T-helper 2 cell treated with Interferon-gamma antibody and Interleukin-4, amounts not matched to agents 100 ng/mL and 5 ng/mL, for 36 hours (primary cell): ENCODE data around the gene EEF1A2. TPM values are rescaled to one million over a fixed set of nuclear protein-coding genes. Genes with fewer than 3 reads are reported as not detected.

Source experiments
- intact Hi-C: fragments of 100-400 bp; cut with micrococcal nuclease; formaldehyde crosslinking; loops from one replicate; pipeline ENCODE4 v1.15.1; 2023
- total RNA-seq: library from RNA; stranded (reverse); gene quantifications from 2 replicates; pipeline ENCODE4 v1.2.3, GENCODE V29; 2022

The EEF1A2 gene
- total RNA-seq, 1 donor from 2014 or later, result 0.45 TPM

DNA sequence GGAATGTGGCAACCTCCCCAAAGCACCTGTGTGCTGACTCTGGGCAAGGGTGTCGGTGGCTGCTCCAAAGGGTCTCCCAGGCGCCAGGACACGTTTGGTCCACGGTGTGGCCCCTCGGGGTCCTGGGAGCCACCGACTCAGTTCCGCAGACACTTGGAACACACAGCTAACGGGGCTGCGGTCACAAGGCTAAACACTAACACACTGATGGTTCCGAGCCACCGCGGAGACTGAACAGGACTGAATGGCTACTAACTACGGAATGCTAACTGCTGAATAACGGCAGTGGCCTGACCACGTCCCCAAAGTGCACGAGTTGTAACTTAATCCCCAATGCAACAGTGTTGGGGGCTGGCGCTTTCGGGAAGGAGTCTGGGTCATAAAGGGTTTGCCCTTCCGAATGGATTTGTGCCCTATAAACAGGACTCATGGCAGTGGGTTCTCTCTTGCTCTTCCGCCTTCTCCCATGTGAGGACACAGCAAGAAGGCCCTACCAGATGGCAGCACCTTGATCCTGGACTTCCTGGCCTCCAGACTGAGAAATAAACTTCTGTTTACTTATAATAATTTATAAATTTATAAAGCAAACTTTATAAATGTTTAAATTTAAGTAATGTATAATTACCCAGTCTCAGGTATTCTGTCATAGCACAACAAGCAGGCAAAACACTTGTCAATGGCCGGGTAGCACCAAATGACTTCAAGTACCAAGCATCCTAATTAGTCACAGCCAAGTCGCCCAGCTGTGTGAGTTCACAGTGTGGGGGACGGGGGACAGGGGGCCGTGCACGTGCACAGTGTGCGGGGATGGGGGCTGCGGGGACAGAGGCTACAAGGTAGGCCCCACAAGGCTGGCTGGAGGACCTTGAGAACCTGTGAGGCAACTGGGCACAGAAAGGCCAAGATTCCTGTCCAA lies 2.3 kb upstream of the EEF1A2 start:
- intact Hi-C loops, result no loop called here

DNA sequence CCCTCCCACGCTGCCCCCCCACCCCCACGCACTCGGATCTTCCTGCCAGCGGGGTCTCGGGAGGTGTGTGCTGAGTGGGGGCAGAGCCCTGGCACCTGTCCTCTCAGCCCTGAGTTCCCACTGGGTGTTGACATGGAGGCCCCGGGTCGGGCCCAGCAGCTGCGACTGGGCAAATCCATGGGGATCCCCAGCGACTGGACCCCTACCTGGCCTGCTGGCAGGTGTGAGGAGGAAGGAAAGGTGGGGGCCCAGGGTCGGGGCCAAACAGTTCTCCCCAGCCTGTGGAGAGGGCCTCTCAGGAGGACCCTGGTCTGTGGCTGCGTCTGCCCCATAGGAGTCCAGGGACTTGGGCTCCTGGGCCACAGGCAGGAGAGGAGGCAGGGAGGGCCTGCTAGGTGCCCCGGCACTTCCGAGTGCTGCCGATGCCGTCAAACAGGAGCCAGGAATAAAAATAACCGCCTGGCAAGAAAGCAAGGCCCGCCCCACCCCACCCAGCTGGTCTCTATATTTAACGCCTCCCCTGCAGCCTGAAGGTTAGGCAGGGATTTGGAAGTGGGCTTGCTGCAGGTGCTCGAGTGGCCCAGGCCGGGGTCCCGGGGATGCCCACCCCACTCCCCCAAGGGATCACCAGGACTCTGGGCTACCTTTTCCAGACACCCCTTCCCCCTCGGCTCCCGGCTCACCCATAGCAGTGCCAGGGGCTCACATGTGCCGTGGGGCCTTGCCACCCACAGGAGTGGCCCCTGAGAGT lies 1.4 kb upstream of the EEF1A2 start:
- intact Hi-C loops, result no loop called here

DNA sequence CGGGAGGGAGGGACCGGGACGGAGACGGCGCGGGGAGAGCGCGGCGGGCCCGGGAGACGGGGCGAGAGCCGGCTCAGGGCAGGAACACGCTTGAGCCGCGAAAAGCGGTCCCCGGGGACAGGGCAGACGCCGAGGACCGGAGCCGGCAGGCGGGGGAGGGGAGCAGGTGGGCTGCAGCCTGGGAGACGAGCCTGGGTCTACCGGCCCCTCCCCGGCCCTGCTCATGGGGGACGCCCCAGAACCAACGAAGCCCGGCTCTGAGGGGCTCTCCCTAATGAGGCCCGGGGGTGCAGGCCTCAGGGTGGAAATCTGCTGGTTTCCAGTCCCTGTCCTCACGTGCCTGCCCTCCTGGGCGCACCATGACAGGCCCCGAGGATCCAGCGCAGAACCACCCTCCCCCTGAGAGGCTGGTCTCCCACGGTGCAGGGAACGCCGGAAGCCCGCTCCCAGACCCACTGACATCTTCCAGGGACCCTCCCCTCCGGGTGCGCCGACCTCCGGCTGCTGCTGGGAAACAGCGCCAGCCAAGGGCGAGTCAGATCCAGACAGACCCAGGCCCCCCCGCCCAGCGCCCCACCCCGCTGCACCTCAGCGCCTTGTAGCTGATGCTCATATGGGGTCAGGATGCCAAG lies 571 bp upstream of the EEF1A2 start:
- intact Hi-C loops, result no loop called here

DNA sequence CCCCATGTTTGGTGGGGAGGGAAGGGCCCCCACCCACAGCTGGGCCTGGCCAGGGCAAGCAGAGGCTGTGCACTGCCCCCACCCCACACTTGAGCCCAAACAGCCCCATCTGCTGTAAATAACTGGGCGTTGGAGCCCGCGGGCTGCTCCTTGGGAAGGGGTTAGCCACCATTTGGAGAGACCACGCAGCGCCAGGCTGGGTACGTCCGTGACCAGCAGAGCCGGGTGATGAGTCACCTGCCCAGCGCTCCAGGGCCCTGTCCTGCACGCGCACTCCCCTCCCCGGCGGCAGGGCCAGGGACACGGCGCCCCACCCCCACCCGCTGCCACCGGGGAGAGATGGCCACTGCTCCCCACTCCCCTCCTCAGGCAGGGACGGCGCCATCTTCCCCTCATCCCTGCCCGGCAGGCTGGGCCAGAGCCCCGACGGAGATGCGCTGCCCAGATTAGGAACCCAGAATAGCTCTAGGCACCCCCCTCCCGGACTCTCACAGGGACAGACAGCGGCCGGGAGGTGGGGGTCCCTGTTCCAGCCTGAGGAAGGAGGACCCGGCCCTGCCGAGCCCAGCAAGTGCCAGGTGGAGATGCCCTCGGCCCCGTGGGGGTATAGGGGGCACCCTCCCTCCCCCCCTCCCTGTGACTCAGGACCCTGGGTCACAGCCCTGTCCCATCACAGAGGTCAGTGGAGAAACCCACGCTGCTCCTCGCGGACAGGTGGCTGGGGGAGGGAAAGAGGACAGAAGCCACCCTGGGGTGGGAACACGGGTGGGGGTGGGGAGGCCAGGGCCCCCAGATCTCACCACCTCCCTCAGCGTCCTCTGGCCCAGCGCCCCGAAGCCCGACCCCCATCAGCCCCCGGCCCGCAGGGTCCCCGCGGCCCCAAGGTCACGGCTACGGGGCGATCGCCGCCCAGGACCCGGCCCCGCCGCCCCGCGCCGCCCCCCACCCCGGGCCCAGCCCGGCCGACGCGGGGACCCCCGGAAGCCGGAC lies 642 bp downstream of the EEF1A2 start:
- intact Hi-C loops, result no loop called here

DNA sequence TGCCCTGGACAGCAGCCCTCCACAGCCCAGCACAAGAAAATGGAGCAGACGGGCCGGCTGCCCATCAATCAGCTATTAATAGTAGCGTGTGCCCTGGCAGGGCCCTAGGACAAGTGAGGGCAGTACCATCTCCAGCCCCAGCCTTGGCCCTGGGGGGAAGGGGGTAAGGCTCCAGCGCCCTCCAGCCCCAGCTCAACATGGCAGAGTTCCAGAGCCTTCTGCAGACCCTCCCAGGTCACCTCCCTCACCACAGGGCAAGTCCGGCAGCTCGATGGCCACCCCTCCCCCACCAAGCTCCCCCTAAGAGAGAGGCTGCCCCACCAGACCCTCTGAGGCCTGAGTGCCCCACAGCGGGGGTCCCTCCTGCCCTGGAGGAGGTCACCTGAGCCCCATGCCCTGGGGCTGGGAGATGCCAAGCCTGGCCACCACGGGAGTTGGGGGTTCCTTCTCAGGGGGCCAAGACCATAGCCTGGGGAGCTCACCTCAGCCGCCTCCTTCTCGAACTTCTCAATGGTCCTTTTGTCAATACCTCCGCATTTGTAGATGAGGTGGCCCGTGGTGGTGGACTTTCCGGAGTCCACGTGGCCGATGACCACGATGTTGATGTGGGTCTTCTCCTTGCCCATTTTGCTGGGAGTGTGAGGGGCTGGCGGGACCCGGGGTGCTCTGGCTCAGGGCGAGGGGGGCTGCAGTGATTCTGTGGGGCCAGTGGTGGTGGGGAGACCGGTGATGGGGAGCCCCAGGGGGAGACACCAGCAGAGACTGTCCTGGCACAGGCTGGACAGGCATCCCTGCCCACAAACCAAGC lies 1.5 kb downstream of the EEF1A2 start:
- intact Hi-C loops, result no loop called here

DNA sequence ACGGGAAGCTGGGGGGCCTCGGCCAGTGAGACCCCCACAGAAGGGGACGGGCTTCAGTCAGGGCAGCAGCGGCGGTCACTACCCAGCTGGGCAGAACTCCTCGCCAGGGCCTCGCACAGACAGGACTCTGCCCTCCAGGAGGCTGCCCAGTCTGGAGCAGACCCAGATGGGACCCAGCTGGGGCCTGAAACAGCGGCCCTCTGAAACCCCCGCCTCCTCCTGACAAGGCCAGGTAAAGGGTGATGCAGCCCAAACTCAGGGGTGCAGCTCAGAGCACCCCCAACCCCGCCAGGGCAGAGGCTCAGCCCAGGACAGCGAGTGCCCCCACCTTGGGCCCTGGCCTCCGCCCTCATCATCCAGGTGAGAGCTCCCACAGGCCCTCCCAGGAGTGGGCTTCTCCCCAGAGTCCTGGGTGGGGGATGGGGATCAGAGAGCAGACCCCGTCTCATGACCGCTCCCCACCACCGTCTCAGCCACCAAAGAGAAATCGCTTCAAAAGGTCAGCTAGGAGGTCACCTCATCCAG lies 2.2 kb downstream of the EEF1A2 start:
- intact Hi-C loops, result loop anchor here (1.0 kb wide), 1 partner anchor 24 kb away; the partner anchor contains the start of gene PPDPF

DNA sequence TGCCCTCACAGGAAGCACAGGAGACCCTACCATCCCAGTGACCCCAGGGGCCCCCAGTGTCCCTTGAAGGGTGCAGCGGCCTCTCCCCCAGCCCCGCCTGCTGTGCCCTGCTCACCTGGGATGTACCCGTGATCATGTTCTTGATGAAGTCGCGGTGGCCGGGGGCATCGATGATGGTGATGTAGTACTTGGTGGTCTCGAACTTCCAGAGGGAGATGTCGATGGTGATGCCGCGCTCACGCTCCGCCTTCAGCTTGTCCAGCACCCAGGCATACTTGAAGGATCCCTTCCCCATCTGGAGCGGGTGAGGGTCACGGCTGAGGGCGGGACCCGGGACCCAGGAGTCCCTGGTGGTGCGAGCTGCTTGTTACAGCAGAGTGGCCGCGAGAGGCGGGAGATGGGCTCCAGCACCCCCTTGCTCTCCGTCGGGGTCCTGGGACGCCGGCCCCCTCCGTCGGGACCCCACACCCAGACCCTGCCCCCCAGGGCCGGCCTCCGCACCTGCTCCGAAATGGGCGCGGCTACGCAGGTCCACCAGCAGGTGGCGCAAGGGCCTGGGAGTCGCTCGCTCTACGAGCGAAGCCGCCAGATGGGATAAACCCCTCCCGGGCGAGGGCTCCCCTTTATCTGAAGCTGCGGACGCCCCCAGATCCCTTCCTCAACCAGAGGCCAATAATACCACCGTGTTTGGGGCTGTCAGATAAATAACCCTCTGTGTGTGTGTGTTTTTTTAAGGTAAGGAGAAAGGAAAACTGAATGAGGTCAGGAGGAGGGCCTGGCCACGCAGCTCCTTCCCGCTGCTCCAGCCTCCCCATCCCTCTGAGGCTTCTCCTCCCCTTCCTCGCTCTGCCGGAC lies 2.9 kb downstream of the EEF1A2 start:
- intact Hi-C loops, result loop anchor here (1.0 kb wide), 1 partner anchor 24 kb away; the partner anchor contains the start of gene PPDPF

DNA sequence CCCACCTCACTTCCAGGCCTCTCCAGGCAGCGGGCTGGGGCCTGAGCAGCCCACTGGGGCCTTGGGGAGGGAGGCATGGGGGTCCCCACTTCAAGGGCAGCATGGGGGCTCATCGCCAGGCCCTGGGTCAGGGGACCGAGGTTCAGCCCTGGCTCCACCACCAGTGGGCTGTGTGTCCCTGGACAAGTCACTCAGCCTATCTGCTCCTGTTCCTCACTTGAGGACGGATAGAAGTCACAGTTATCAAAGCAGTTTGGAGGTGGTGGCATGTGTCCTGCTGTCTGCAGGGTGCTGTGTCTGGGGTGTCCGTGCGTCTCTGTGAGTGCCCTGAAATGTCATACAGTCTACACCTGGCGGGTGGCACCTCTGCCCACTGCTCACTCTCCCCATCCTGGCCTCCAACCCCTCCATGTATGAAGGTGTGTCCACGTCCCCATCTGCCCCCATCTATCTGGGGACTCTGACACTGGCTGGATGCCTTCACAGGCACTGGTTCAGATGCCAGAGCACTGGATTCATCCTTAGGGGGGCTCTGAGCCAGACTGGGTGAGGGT lies 3.6 kb downstream of the EEF1A2 start:
- intact Hi-C loops, result no loop called here

DNA sequence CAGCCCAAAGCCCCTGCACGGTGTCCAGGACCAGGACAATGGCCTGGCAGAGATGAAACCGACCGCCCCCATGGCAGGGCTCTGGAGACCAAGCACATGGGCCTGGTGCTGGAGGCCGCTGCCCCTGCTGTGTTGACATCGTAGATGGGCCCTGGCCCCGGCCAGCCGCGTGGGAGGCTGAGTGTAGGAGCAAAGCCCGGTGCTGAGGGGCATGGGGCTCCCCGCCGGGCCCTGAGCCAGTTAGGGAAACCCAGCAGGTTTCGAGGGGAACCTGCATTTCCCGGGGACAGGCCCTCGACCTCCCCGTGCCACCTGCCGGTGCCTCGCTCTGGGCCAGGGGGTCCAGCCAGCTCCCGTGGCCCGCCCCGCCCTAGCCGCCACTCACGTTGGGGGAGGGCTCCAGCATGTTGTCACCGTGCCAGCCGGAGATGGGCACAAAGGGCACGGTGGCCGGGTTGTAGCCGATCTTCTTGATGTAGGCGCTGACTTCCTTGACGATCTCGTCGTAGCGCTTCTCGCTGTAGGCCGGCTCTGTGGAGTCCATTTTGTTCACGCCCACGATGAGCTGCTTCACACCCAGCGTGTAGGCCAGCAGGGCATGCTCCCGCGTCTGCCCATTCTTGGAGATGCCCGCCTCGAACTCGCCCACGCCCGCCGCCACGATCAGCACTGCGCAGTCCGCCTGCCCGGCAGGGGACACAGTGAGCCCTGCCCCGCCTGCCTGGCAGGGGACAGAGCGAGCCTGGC lies 4.3 kb downstream of the EEF1A2 start:
- intact Hi-C loops, result no loop called here

DNA sequence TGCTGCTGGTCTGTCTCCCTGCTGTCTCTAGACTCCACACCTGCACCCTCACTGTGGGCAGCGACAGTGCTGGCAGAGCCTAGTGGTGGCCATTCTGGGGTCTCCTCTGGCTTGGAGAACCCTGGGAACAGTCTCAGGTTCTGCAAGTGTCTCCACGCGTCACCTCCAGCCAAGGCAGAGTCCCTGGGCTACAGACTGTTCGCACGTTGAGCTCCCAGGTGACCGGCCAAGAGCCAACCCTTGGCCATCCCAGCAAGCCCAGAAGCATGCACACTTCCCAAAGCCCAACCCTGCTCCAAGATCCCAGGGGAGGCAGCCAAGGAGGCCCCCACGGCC lies 4.8 kb downstream of the EEF1A2 start:
- intact Hi-C loops, result no loop called here

DNA sequence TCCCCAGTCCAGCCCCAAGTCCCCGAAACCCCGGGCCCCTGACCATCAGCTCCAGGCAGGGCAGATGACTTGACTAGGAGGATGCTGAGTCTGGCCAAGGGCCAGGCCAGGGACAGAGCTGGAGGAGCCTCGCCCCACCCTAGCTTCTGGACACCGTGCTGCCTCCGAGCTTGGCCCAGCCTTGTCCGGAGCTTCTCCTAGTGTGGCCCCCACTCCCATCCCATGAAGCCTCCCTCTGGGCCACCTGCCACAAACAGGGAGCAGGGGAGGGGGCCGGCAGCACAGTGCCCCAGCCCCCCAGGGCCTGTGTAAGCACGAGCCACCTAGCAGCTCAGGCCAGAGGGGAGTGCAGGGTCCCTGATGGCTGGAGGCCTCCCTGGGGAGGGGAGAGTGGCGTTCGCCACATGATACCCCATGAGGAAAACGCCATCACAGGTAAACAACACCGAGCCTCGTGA lies 5.3 kb downstream of the EEF1A2 start:
- intact Hi-C loops, result no loop called here

DNA sequence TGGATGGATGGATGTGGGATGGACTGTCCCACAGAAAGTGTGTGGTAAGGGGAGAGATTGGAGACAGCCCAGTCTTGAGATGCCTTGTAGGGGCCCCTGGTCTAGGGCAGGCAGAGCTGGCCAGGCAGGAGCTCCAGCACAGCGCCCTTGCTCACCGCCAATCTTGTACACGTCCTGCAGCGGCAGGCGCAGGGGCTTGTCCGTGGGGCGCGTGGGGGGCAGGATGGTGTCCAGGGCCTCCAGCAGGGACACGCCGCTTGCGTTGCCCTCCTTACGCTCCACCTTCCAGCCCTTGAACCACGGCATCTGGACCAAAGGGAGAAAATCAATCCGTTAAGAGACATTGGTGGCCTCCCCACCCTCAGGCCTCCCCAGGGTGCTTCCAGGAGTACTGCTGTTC lies 5.9 kb downstream of the EEF1A2 start:
- intact Hi-C loops, result no loop called here

DNA sequence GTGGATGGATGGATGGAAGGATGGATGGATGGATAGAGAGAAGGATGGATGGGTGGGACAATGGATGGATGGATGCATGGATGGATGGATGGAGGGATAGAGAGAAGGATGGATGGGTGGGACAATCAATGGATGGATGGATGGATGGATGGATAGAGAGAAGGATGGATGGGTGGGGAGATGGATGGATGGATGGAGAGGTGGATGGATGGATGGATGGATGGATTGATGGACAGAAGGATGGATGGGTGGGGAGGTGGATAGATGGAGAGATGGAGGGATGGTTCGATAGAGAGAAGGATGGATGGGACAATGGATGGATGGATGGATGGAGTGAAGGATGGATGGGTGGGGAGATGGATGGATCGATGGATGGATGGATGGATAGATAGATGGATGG lies 6.4 kb downstream of the EEF1A2 start:
- intact Hi-C loops, result no loop called here

DNA sequence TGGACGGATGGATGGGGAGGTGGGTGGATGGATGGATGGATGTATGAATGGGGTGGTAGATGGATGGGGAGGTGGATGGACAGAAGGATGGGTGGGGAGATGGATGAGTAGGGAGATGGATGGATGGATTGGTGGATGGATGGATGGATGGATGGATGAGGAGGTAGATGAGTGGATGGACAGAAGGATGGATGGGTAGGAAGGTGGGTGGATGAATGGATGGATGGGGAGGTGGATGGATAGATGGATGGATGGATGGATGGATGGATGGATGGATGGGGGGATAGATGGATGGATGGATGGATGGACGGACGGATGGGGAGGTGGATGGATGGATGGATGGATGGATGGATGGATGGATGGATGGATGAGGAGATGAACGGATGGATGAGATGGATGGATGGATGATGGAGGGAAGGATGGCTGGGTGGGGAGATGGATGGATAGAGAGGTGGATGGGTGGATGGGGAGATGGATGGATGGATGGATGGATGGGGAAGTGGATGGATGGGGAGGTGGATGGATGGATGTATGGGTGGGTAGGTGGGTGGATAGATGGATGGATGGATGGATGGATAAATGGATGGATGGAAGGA lies 7.2 kb downstream of the EEF1A2 start:
- intact Hi-C loops, result no loop called here

DNA sequence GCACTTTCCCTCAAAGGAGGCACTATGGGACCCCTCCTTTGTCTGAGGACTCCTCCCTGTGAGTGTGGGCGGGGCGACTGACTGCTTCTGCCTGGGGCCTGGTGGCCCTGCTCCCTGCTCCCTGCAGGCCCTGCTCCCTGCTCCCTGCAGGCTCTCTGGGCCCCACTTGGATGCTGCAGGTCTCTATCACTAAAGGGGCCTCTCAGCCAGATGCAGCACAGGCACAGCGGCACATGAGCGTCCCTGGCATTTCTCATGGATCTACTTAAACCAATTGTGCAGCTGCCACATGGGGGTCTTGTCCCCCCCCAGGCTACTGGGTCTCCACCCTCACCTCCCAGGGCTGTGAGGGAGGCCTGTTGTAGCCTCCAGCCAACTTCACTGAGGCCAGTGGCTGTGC lies 7.8 kb downstream of the EEF1A2 start:
- intact Hi-C loops, result no loop called here

DNA sequence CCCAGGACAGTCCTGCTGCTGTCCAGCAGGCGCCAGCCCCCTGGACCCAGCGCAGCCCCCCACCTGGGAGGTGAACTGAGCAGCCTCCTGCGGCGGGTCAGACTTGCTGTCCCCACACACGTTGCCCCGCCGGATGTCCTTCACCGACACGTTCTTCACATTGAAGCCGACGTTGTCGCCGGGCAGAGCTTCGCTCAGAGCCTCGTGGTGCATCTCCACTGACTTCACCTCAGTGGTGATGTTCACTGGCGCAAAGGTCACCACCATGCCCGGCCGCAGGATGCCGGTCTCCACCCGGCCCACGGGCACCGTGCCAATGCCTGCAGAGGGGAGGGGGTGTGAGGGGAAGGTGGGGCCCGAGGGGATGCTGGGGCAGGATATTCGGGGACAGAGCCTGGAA lies 8.5 kb downstream of the EEF1A2 start:
- intact Hi-C loops, result no loop called here
